Activated effector memory CD4-positive, alpha-beta T cell treated with Interleukin-2 at 50 U/mL for 16 hours (primary cell): ENCODE data around the gene BDNF.
"Not testable (repeated sequence)": the region's sequence is repeated elsewhere in the genome, so short reads cannot be mapped to it uniquely, and the experiment has no call there.

Experiments
- DNase-seq: peaks from one replicate; pipeline ENCODE4 v3.0.0-alpha.2; 2020

The BDNF gene

GRCh38 chr11:27663326-27663725 is 36.9 kb downstream of the BDNF start:
- no peak for DNase-seq

GRCh38 chr11:27660171-27660570 is 40.1 kb downstream of the BDNF start:
- no peak for DNase-seq

- no peak for DNase-seq
Measured at GRCh38 chr11:27658535-27659236, 41.6 kb downstream of the BDNF start.

GRCh38 chr11:27656806-27657483 is 43.3 kb downstream of the BDNF start:
- no peak for DNase-seq

- DNase-seq: no peak
Measured at GRCh38 chr11:27656320-27656719, 43.9 kb downstream of the BDNF start.

- DNase-seq: no peak
Measured at GRCh38 chr11:27653990-27654758, 46.1 kb downstream of the BDNF start.

GRCh38 chr11:27651711-27652110 is 48.5 kb downstream of the BDNF start:
- DNase-seq: no peak

- no peak for DNase-seq
Measured at GRCh38 chr11:27650988-27651387, 49.3 kb downstream of the BDNF start.

GRCh38 chr11:27649800-27650199 is 50.5 kb downstream of the BDNF start:
- DNase-seq: no peak

GRCh38 chr11:27648840-27649239 is 51.4 kb downstream of the BDNF start:
- DNase-seq: no peak

GRCh38 chr11:27646051-27646818 is 54.0 kb downstream of the BDNF start:
- DNase-seq: no peak

- DNase-seq: no peak
Measured at GRCh38 chr11:27642954-27643353, 57.3 kb downstream of the BDNF start.

- no peak for DNase-seq
Measured at GRCh38 chr11:27640954-27641353, 59.3 kb downstream of the BDNF start.

- DNase-seq: no peak
Measured at GRCh38 chr11:27635567-27636037, 64.7 kb downstream of the BDNF start.

- DNase-seq: not testable (repeated sequence)
Measured at GRCh38 chr11:27634776-27635175, 65.5 kb downstream of the BDNF start.

- DNase-seq: not testable (repeated sequence)
Measured at GRCh38 chr11:27634282-27634681, 66.0 kb downstream of the BDNF start.

GRCh38 chr11:27629023-27629422 is 71.2 kb downstream of the BDNF start:
- not testable (repeated sequence) for DNase-seq

- no peak for DNase-seq
Measured at GRCh38 chr11:27627979-27628378, 72.3 kb downstream of the BDNF start.

GRCh38 chr11:27626938-27627586 is 73.2 kb downstream of the BDNF start:
- no peak for DNase-seq

GRCh38 chr11:27626269-27626937 is 73.9 kb downstream of the BDNF start:
- DNase-seq: no peak

- DNase-seq: no peak
Measured at GRCh38 chr11:27625347-27625912, 74.8 kb downstream of the BDNF start.
